Measurements from ENCODE around the gene GATAD2B. TPM values are rescaled to one million over a fixed set of nuclear protein-coding genes. Genes with fewer than 3 reads are reported as not detected.
A peak's percentile ranks its signal among the peaks of the same experiment; 100 is the strongest.
"Not testable (repeated sequence)": the region's sequence is repeated elsewhere in the genome, so short reads cannot be mapped to it uniquely, and the experiment has no call there.

Gene GATAD2B
- polyA plus RNA-seq, 1 donor: 18.1 TPM

DNA sequence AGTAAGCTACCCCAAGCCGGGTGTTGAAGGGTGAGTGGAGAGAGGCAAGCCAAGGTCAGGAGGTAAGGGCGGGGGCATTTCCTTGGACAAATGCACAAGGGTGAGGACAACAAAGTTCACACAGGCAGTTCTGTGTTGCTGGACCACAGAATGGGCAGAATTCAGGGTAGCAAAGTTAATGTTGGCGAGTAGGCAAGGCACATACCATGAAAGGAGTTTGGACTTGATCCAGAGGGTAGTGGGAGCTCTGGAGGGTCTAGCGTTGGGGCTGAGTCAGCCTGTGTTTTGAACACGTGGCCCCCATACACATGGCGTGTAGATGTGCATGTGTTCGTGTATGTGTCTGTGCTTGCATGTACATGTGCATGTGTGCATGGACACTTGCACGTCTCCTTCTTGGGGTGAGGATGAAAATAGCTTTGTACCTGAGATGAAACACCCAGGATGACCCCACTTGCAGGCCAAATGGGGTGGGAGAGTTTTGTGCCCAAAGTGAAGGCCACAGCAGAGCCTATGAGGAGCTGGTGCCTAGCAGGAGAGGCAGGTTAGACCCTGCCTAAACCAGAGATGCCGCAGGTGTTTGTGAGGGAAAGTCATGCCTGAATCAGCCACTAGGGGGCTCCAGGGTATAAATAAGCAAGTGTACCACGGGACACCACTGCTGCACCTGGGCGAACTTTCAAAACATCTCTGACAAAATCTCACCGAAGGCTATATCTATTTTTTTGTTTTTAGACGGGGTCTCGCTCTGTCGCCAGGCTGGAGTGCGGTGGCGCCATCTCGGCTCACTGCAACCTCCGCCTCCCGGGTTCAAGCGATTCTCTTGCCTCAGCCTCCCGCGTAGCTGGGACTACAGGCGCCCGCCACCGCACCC, 125.7 kb downstream of the GATAD2B start:
- no peak for DNase-seq (ENCODE audit: low read depth)

DNA sequence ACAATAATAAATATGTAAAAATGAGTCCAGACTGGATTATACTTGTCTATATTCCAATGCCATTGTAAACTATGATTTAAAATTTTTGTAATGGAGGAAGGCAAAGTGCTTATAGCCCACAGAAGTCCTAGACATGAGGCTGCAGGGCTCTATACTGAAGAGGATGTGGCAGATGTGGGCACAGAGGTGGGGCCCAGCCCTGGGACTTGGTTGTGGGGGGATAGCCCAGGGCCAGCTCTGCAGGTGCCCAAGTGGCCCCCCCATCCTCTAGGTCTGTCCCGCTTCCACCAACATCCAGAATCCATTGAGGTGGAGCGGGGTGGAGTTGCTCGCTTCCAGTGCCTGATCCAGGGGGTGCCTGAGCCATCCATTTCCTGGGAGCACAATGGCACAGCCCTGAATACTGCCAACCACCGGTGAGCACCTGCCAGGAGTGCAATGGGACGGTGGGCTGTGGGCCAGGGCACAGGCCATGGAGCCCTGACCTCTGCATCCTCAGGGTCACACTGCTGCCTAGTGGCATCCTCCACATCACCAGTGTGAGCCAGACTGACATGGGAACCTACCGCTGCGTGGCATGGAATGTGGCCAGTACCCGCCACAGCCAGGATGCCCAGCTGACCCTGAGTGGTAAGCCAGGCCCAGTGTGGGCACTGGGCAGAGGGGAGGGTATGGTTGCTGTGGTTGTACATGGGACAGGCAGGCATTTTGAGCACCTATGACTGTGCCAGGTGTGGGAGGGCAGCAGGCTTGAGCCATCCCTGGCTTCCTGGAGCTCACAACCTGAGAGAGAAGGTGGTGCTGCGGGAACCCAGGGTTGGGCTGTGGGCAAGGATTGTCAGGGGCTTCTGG, 126.6 kb downstream of the GATAD2B start:
- DNase-seq (ENCODE audit: low read depth): no peak

- DNase-seq (ENCODE audit: low read depth): no peak
These were observed 127.4 kb downstream of the GATAD2B start for GRCh38 chr1:153795330-153795837.

DNA sequence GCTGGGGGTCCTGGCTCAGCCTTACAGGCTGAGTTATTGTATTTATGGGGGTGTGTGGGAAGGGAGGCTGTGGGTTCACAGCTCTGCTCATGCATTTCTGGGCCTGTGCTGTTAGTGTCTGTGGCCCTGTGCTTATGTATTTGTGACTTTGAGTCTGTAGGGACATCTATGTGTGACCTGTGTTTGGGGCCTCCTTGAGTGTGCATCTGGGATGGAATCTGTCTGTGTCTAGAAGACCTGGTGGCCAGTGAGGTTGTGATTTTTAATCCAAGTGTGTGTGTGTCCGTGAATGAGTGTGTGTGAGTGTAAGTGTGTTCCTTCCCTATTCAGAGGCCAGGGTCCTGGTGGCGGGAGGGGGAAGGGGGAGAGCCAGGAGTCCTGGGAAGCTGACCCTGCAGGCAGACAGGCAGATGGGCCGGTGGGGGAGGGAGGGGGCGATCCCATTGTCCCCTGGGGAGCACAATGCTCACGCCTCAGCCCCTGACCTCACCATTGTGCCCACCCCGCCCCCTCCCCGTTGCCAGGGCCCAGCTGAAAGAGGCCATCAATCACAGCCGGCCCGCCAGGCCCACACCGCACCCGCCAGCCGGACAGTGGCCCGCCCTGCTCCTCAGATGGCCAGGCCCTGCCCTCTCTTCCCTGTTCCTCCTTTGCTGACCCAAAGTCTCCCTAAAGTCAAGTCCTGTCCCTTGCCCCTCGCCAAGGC, 128.0 kb downstream of the GATAD2B start:
- DNase-seq (ENCODE audit: low read depth): no peak

DNA sequence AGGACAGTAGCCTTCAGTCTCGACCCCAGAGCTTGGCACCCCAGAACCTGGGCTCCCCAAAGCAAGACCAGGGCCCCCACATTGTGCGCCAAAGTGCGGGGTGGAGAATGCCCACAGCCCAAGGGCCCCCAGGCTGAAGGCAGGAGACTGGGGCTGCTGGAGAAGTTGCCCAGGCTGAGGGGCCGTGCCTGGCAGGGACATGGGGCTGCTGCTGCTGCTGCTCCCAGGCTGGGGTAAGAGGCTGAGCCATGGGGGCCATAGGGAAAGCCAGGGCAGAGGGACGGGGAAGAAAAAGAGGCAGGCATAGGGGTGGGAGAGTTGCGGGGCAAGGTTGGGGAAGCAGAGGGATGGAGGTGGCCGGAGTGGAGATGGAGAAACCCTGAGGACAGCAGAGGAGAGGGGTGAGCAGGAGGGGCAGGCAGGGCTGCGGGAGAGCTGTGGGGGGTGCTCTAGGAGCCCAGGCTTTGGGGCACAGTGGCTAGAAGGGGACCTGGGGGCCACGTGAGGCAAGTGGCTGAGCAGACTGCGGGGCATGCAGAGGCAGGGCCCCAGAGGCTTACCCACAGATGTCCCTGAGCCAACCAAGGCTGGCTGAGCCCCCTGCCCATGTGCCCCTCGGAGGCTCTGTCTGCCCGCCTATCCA, 128.7 kb downstream of the GATAD2B start:
- DNase-seq (ENCODE audit: low read depth): no peak

- DNase-seq (ENCODE audit: low read depth): no peak
These were observed 129.4 kb downstream of the GATAD2B start for GRCh38 chr1:153793261-153793972.

DNA sequence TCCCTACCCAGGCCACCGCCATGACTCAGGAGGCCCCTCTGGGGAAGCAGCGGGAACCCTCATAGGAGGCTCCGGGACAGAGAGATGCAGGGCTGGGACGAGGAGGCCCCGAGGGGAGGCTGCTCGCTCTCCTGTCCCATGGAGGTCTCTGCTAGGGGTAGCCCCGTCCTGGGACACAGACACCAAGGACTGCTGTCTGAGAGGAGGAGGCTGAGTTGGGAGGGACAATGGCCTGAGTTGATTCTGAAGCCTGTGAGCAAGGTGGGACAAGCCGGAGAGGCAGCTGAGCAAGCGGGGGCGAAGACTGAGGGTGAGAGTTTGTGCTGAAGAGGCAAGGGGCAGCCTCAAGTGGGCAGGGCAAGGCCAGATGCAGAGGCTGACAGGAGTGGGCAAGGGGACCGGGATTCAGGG, 130.1 kb downstream of the GATAD2B start:
- DNase-seq (ENCODE audit: low read depth): no peak

GRCh38 chr1:153791648-153792253, 131.0 kb downstream of the GATAD2B start:
- no peak for DNase-seq (ENCODE audit: low read depth)

DNA sequence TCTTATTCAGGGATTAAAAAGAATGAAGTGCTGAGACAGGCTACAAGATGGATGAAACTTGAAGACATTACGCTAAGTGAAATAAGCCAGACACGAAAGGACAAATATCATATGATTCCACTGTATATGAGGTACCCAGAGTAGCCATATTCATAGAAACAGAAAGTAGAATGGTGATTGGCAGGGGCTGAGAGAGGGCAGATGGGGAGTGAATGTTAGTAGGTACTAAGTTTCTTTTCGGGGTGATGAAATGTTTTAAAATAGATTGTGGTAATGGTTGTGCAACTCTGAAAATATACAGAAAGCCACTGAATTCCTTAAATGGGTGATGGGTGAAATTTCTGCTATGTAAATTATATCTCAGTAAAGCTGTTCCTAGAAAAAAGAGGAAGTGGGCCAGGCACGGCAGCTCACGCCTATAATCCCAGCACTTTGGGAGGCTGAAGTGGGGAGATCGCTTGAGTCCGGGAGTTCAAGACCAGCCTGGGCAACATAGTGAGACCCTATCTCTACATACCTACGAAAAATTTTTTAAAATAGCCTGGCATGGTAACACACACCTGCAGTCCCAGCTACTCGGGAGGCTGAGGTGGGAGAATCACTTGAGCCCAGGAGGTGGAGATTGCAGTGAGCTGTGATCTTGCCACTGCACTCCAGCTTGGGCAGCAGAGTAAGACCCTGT, 131.7 kb downstream of the GATAD2B start:
- DNase-seq (ENCODE audit: low read depth): no peak

DNA sequence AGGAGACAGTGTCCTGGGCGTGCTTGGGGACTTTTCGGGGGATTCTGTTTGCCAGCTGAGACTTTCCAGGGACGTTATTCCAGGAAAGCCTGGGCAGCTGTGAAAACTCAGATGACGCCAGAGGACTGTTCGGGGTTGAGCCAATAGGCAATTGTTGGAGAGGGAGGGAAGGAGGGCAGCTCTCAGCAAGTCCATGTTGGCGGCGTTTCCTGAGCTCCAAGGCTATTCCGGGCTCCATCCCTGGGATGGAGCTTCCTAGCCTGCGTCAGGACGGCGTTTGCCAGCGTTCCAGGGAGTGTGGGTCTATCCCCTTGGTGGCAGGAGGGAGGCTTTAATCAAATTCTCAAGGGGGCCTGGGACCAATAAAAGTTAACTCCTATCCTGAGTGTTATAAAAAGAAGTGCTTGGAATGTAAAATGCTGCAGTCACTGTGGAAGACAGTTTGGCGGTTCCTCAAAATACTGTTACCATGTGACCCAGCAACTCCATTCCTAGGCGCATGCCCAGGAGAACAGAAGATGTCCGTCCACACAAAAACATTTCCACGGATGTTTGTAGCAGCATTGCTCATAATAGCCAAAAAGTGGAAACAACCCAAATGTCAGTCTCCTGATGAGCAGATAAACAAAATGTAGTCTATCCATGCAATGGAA, 132.3 kb downstream of the GATAD2B start:
- DNase-seq (ENCODE audit: low read depth): peak; percentile 59

GRCh38 chr1:153789478-153790034, 133.2 kb downstream of the GATAD2B start:
- no peak for DNase-seq (ENCODE audit: low read depth)

GRCh38 chr1:153786038-153786790, 136.6 kb downstream of the GATAD2B start:
- no peak for DNase-seq (ENCODE audit: low read depth)

DNA sequence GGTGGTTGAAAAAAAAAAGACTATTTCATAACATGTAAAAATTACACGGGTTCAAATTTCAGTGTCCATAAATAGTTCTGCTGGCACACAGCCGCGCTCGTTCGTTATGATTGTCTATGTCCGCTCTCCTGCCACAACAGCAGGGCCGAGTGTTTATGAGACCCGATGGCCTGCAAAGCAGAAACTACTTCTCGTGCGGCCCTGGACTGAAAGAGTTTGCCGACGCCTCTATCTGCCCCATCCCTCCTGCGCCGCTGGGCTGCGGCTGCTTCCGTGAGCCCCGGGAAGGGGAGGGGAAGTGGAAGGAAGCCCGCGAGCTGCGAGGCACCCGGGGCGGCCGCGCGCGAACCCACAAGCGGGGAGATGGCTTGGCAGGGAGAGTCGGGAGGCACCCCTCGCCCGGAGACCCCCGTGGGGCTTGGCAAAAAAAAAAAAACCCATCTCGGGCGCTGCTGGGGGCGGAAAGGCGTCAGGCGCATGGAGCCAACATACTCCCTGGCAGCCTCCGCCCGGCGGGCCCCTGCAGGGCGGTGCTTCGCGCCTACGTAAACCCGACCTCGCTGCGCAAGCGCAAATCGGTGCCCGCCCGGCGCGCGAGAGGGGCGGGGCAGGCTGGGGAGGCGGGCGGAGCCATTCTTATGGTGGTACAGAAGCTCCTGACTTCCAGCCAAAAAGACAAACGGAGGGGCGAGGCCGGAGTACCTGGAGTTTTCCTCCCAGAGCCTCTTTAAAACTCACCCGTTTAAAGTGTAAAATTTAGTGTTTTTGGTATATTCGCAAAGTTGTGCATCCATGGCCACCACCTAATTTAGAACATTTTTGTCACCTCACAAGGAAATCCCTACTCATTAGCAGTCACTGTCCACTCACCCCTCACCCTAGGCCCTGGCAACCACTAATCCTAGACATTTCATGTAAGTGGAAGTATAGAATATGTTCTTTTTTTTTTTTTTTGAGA, 139.3 kb downstream of the GATAD2B start:
- DNase-seq (ENCODE audit: low read depth): peak; percentile 65

DNA sequence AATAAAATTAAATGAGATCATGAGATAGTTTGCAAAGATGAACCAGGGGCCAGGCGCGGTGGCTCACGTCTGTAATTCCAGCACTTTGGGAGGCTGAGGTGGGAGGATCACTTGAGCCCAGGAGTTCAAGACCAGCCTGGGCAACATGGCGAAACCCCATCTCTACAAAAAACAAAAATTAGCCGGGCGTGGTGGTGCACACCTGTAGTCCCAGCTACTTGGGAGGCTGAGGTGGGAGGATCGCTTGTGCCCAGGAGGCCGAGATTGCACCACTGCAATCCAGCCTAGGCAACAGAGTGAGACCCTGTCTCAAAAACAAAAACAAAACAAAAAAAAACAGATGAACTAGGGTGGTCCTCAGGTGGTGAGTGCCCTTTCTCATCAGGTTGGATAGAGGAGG, 140.1 kb downstream of the GATAD2B start:
- not testable (repeated sequence) for DNase-seq (ENCODE audit: low read depth)

DNA sequence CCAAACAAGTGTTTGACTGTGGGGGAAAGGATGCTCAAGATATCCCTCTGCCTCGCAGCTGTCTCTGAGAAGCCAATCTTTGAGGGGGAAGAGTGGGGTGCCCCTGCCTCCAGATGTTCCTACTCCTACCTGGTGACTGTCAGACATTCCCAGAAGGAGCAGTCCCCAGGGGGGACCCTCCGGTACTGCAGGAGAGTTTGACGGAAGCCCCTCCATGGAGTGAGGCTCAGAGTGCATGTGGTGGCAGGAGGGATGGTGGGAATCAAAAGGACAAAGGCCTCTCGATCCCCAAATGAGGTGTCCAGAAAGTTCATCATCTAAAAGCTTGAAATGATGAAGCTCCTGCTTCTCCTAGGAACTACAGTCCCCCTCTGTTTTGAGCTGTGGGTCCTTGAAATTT, 142.2 kb downstream of the GATAD2B start:
- DNase-seq (ENCODE audit: low read depth): no peak

DNA sequence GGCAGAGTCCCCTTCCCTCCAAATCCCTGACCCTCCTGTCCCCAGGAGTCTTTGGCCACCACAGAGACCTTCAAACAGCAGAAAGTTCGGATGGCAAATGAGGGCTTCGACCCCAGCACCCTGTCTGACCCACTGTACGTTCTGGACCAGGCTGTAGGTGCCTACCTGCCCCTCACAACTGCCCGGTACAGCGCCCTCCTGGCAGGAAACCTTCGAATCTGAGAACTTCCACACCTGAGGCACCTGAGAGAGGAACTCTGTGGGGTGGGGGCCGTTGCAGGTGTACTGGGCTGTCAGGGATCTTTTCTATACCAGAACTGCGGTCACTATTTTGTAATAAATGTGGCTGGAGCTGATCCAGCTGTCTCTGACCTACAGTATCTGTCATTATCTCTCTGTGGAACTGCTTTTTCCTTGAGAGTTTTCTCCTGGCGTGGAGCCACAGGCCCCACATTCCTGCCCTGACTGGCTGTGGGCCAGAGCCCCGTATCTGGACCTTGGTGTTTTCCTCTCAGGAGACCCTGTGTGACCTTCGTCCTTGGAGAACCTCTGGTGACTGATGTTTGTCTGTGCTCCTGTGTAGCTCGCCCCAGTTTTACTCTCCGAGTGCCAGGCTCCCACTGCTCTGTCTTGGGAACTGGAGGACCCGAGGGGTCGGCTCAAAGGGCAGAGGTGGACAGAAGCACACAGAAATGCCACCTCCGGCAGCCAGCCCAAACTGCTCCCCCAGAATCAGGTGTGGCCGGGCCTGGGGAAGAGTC, 142.8 kb downstream of the GATAD2B start:
- DNase-seq (ENCODE audit: low read depth): no peak

Data from forelimb muscle (tissue), 1 donor.